ENCODE measurements around the gene HS2ST1.

- TF ChIP-seq CTCF (tag by site-specific recombination; IDR thresholded peaks at IDR 0.05) (no peak), ZBTB21 (tag by site-specific recombination; IDR thresholded peaks at IDR 0.05) (no peak), PRDM4 (tag by site-specific recombination; IDR thresholded peaks at IDR 0.05) (no peak), ZNF274 (IDR thresholded peaks at IDR 0.05; ENCODE audit: low read length) (no peak), ZNF274 (tag by site-specific recombination; IDR thresholded peaks at IDR 0.05; ENCODE audit: borderline replicate concordance) (no peak), ZNF423 (tag by site-specific recombination; IDR thresholded peaks at IDR 0.05) (no peak), ZEB2 (tag by site-specific recombination; IDR thresholded peaks at IDR 0.05) (no peak), YY1 (tag by site-specific recombination; IDR thresholded peaks at IDR 0.05) (no peak), SCRT1 (tag by site-specific recombination; IDR thresholded peaks at IDR 0.05; ENCODE audit: borderline replicate concordance) (no peak), SP2 (tag by site-specific recombination; IDR thresholded peaks at IDR 0.05) (no peak), MYNN (tag by site-specific recombination; IDR thresholded peaks at IDR 0.05; ENCODE audit: borderline replicate concordance) (no peak), TCF7L2 (IDR thresholded peaks at IDR 0.05; ENCODE audit: borderline replicate concordance, low read depth, low read length) (no peak), ZNF639 (tag by site-specific recombination; IDR thresholded peaks at IDR 0.05) (no peak), ELK4 (IDR thresholded peaks at IDR 0.05; ENCODE audit: borderline replicate concordance, low read depth, low read length) (no peak), REST (tag by site-specific recombination; IDR thresholded peaks at IDR 0.05) (no peak)
These were observed 241.7 kb downstream of the HS2ST1 start for GRCh38 chr1:87156124-87156523.
